DND-41 (cell line): ENCODE results near the gene SLC12A7.

Experiments
- ATAC-seq: fragments of 200-7000 bp; cut with Tn5 transposase; 3 replicates; pipeline ENCODE4 v1.9.1; 2021; ENCODE audit warnings: low read depth; ENCODE audit not compliant: insufficient read depth
- DNase-seq: peaks from one replicate; pipeline ENCODE4 v3.0.0-alpha.2; 2020
- H2AFZ ChIP-seq: 2 replicates; pipeline ENCODE4 v1.6.0; 2012; ENCODE audit warnings: low read depth, low read length
- H3K27ac ChIP-seq: 2 replicates; pipeline ENCODE4 v1.5.1; 2012; ENCODE audit warnings: low read length, inconsistent platforms
- H3K27me3 ChIP-seq: fragments of 200-600 bp; sonication (generic); 2 replicates; pipeline ENCODE4 v1.6.0; 2012; ENCODE audit warnings: low read length, mild to moderate bottlenecking, inconsistent platforms; ENCODE audit not compliant: insufficient read depth, poor library complexity
- H3K36me3 ChIP-seq: 2 replicates; pipeline ENCODE4 v1.5.1; 2012; ENCODE audit warnings: low read length, inconsistent platforms; ENCODE audit not compliant: insufficient read depth
- H3K4me1 ChIP-seq: 2 replicates; pipeline ENCODE4 v1.5.1; 2012; ENCODE audit warnings: mild to moderate bottlenecking, low read length; ENCODE audit not compliant: insufficient read depth
- H3K4me2 ChIP-seq: 2 replicates; pipeline ENCODE4 v1.6.0; 2012; ENCODE audit warnings: mild to moderate bottlenecking, moderate library complexity, low read length, inconsistent platforms; ENCODE audit not compliant: insufficient read depth
- H3K4me3 ChIP-seq, 2 experiments: fragments of 200-600 bp in 1 of 2; shearing (Covaris generic) in 1 of 2; 2 replicates each; pipeline ENCODE4 v1.5.1; 2012 to 2016; ENCODE audit warnings: inconsistent platforms in 2 of 2, low read length in 2 of 2, mild to moderate bottlenecking in 2 of 2, low read depth in 1 of 2, moderate library complexity in 1 of 2
- H3K79me2 ChIP-seq: 2 replicates; pipeline ENCODE4 v1.6.0; 2012; ENCODE audit warnings: low read length, inconsistent platforms; ENCODE audit not compliant: insufficient read depth
- H3K9ac ChIP-seq: 2 replicates; pipeline ENCODE4 v1.6.0; 2012; ENCODE audit warnings: low read depth, mild to moderate bottlenecking, inconsistent platforms, low read length, moderate library complexity
- H3K9me3 ChIP-seq: 2 replicates; pipeline ENCODE4 v1.5.1; 2012; ENCODE audit warnings: low read length, moderate library complexity, mild to moderate bottlenecking, inconsistent platforms; ENCODE audit not compliant: insufficient read depth, severe bottlenecking
- H4K20me1 ChIP-seq: 2 replicates; pipeline ENCODE4 v1.6.0; 2012; ENCODE audit warnings: low read length; ENCODE audit not compliant: insufficient read depth
- EZH2 ChIP-seq: IDR thresholded peaks from 3 replicates; pipeline ENCODE4 v1.6.1; 2012; ENCODE audit warnings: borderline replicate concordance, low read depth, mild to moderate bottlenecking, moderate library complexity, low read length, inconsistent platforms; ENCODE audit not compliant: severe bottlenecking
- TF ChIP-seq, protein P1 (sequence below): IDR thresholded peaks from 2 replicates; pipeline ENCODE4 v1.5.1; 2012; ENCODE audit warnings: borderline replicate concordance, low read length, moderate library complexity, mild to moderate bottlenecking; ENCODE audit not compliant: poor library complexity, severe bottlenecking; ENCODE audit errors: extremely low read depth

The SLC12A7 gene

DNA sequence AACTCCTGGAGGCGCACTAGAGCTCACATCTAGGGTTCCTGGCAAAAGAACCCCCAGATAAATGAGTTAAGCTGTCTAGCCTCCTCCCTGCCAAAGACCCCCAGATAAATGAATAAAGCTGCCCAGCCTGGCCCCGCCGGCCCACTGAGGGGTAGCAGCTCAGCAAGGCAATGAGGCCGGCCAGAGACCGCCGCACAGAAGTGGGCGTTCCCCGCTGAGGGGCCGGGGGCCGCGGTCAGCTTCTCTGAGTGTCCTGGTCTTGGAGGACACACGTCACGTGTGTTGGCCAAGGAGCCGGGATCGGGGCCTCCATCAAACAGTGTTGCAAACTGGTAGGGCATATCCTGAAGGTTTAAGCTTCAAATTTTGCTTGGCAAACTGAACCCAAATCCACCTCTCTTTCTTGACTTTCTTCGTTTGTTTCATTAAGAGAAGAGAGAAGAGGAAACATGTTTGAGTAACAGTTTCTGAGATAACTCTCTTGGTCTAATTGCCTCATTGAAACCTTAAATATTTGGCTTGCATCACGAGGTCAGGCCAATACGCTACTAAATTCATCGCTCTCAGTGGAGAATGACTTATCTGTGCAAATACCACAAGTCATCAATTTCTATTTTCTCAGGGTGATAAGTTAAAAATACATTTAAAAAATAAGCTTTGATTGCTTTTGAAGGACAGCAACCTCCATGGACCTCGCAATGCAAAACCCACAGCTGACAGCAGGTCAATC is 11.7 kb upstream of the SLC12A7 start:
- Histone ChIP-seq H3K27me3 (no peaks in the 10 kb centered on the region), H3K36me3 (no peaks in the 10 kb centered on the region), H4K20me1 (no peaks in the 10 kb centered on the region; the same call in none of the 2 replicates), H3K9me3 (no peaks in the 10 kb centered on the region), H3K4me1 (no peaks in the 10 kb centered on the region), H3K27ac (no peak overlapping the region), H3K4me3 (no peak overlapping the region), H3K9ac (no peak overlapping the region), H2AFZ (no peak overlapping the region), H3K4me2 (no peak overlapping the region), H3K79me2 (no peaks in the 10 kb centered on the region)
- DNase-seq (no peak), ATAC-seq (no peak)
- TF ChIP-seq EZH2, result no peak
- TF ChIP-seq, protein P1, sequence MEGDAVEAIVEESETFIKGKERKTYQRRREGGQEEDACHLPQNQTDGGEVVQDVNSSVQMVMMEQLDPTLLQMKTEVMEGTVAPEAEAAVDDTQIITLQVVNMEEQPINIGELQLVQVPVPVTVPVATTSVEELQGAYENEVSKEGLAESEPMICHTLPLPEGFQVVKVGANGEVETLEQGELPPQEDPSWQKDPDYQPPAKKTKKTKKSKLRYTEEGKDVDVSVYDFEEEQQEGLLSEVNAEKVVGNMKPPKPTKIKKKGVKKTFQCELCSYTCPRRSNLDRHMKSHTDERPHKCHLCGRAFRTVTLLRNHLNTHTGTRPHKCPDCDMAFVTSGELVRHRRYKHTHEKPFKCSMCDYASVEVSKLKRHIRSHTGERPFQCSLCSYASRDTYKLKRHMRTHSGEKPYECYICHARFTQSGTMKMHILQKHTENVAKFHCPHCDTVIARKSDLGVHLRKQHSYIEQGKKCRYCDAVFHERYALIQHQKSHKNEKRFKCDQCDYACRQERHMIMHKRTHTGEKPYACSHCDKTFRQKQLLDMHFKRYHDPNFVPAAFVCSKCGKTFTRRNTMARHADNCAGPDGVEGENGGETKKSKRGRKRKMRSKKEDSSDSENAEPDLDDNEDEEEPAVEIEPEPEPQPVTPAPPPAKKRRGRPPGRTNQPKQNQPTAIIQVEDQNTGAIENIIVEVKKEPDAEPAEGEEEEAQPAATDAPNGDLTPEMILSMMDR, result no peak

DNA sequence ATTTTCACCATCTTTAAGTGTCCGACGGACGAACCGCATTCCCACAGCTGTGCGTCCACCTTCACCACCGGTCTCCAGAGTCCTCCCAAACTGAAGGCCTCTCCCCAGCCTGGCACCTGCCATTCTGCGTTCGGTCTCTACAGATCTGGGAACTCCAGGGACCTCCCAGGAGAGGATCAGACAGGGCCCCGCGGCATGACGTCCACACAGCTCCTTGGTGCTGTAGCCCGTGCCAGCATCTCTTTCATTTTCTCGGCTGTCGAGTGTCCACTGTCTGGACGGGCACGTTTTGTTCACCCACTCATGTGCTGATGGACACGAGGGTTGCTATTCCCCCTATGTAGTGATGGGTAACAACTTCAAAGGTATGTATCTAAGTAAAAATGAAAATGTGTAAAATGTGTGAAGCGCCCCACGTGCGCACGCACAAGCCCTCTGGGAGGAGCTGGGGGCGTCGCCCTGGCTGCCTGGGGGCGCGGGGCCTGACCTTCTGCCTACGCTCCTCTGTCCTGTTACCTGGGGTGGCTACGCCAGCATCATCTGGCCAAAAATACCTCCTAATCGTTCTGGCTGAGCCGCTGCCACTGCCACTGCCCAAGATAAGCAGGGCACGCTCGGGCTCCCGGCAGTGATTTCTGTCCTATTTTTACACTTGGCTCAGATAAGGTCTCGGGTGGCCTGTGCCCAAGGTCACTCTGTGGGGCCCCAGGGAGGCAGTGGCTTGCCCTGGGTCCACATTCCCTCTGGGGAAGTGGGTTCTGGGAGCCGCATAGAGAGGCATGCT is 10.8 kb upstream of the SLC12A7 start:
- H3K4me1 ChIP-seq, result no peaks in the 10 kb centered on the region
- H4K20me1 ChIP-seq, result no peaks in the 10 kb centered on the region; the same call in 1 of the 2 replicates

DNA sequence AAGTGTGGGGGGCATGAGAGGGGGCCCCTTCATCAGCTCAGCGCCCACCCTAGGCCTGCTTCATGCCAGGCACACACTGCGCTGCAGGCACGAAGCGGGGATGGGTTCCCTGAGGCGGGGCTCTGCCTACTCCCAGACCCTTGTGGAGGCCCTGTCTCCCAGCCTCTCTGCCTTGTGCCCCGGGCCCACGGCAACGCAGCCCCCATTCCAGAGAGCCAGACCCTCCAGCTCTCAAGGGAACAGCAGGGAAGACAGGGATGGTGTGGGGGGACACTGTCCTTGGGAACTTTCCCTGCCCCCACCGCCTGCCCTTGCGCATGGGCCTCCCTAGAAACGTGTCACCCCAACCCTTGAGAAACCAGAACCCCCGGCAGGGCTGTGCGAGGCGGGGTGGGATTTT is 10.0 kb upstream of the SLC12A7 start:
- Histone ChIP-seq H3K27me3 (no peaks in the 10 kb centered on the region), H3K9me3 (no peaks in the 10 kb centered on the region), H4K20me1 (no peaks in the 10 kb centered on the region; the same call in 1 of the 2 replicates), H3K27ac (no peak overlapping the region), H3K79me2 (no peaks in the 10 kb centered on the region), H3K9ac (no peak overlapping the region), H3K4me3 (no peak overlapping the region), H2AFZ (no peak overlapping the region), H3K36me3 (no peaks in the 10 kb centered on the region), H3K4me1 (no peaks in the 10 kb centered on the region), H3K4me2 (no peak overlapping the region)
- TF ChIP-seq EZH2, result no peak
- TF ChIP-seq, protein P1, result no peak
- ATAC-seq (no peak), DNase-seq (no peak)

More for the DNA sequence above, 10.8 kb upstream of the SLC12A7 start:
- H3K79me2 ChIP-seq, result no peaks in the 10 kb centered on the region
- ATAC-seq (no peak), DNase-seq (no peak)
- no peaks in the 10 kb centered on the region for H3K9me3 ChIP-seq
- no peak overlapping the region for H2AFZ ChIP-seq
- H3K27ac ChIP-seq, result no peak overlapping the region
- no peak overlapping the region for H3K9ac ChIP-seq
- TF ChIP-seq, protein P1, result no peak
- TF ChIP-seq EZH2, result no peak
- no peak overlapping the region for H3K4me3 ChIP-seq
- H3K36me3 ChIP-seq, result no peaks in the 10 kb centered on the region
- H3K27me3 ChIP-seq, result no peaks in the 10 kb centered on the region
- H3K4me2 ChIP-seq, result no peak overlapping the region
